Keratinocyte (primary cell): Measurements from ENCODE around the gene MAPK14. TPM values are rescaled to one million over a fixed set of nuclear protein-coding genes. Genes with fewer than 3 reads are reported as not detected.

ENCODE experiments used
- DNase-seq: peaks from one replicate; pipeline ENCODE4 v3.0.0-alpha.2; 2011; ENCODE audit warnings: low read depth, missing footprints, low spot score
- FAIRE-seq: peaks from 2 replicates; lab custom pipeline; 2011; peaks lifted over from hg19 to GRCh38; lab: Jason Lieb, UNC
- H2AFZ ChIP-seq: 2 replicates; pipeline ENCODE4 v1.6.0; 2012; ENCODE audit warnings: low read length, control low read depth, inconsistent platforms; ENCODE audit not compliant: control insufficient read depth
- H3K27ac ChIP-seq: 2 replicates; pipeline ENCODE4 v1.5.1; 2011; ENCODE audit warnings: low read length; ENCODE audit not compliant: control insufficient read depth, insufficient read depth
- H3K27me3 ChIP-seq: 3 replicates; pipeline ENCODE4 v1.6.0; 2011; ENCODE audit warnings: low read length; ENCODE audit not compliant: control insufficient read depth, insufficient read depth; ENCODE audit errors: extremely low read depth
- H3K36me3 ChIP-seq, 2 experiments: 2 replicates in 1 of 2; 3 replicates in 1 of 2; pipeline ENCODE4 v1.5.1; 2011; ENCODE audit warnings: low read length in 2 of 2, mild to moderate bottlenecking in 1 of 2; ENCODE audit not compliant: control insufficient read depth in 2 of 2, insufficient read depth in 2 of 2; ENCODE audit errors: extremely low read depth in 1 of 2
- H3K4me1 ChIP-seq: 3 replicates; pipeline ENCODE4 v1.5.1; 2011; ENCODE audit warnings: low read length; ENCODE audit not compliant: control insufficient read depth, insufficient read depth; ENCODE audit errors: extremely low read depth
- H3K4me2 ChIP-seq: 3 replicates; pipeline ENCODE4 v1.6.0; 2011; ENCODE audit warnings: low read depth, low read length; ENCODE audit not compliant: control insufficient read depth, insufficient read depth; ENCODE audit errors: extremely low read depth
- H3K4me3 ChIP-seq, 3 experiments: fragments of 200-600 bp in 1 of 3; sonication (generic) in 1 of 3; 2 replicates in 2 of 3; 3 replicates in 1 of 3; pipeline ENCODE4 v1.5.1; 2011 to 2016; ENCODE audit warnings: low read length in 3 of 3, mild to moderate bottlenecking in 3 of 3, control low read depth in 2 of 3, inconsistent platforms in 1 of 3, low read depth in 1 of 3, mixed read lengths in 1 of 3, mixed run types in 1 of 3, moderate library complexity in 1 of 3; ENCODE audit not compliant: control insufficient read depth in 2 of 3, insufficient read depth in 2 of 3; ENCODE audit errors: extremely low read depth in 1 of 3
- H3K79me2 ChIP-seq: 2 replicates; pipeline ENCODE4 v1.6.0; 2012; ENCODE audit warnings: low read length; ENCODE audit not compliant: control insufficient read depth, insufficient read depth
- H3K9ac ChIP-seq: 3 replicates; pipeline ENCODE4 v1.6.0; 2011; ENCODE audit warnings: low read length; ENCODE audit not compliant: control insufficient read depth, insufficient read depth; ENCODE audit errors: extremely low read depth
- H3K9me1 ChIP-seq: 3 replicates; pipeline ENCODE4 v1.6.0; 2011; ENCODE audit warnings: low read length; ENCODE audit not compliant: control insufficient read depth, insufficient read depth; ENCODE audit errors: extremely low read depth
- H3K9me3 ChIP-seq: 2 replicates; pipeline ENCODE4 v1.5.1; 2012; ENCODE audit warnings: low read depth, low read length; ENCODE audit not compliant: control insufficient read depth
- H4K20me1 ChIP-seq: 3 replicates; pipeline ENCODE4 v1.6.0; 2011; ENCODE audit warnings: low read length; ENCODE audit not compliant: control insufficient read depth, insufficient read depth; ENCODE audit errors: extremely low read depth
- CTCF ChIP-seq, 3 experiments: IDR thresholded peaks in 1 of 3; conservative IDR thresholded peaks in 1 of 3; optimal IDR thresholded peaks in 1 of 3; 2 replicates in 2 of 3; 3 replicates in 1 of 3; pipeline versions ENCODE3 to v1.5.1; 2011; ENCODE audit warnings: low read length in 3 of 3, mild to moderate bottlenecking in 3 of 3, moderate library complexity in 2 of 3, control low read depth in 1 of 3, inconsistent platforms in 1 of 3; ENCODE audit not compliant: insufficient read depth in 2 of 3; ENCODE audit errors: extremely low read depth in 1 of 3
- EZH2 ChIP-seq: IDR thresholded peaks from one replicate; pipeline ENCODE4 v1.6.1; 2012; ENCODE audit warnings: inconsistent platforms, mild to moderate bottlenecking, low read length, moderate library complexity
- dilution Hi-C: fragments of 300-500 bp; cut with MboI; formaldehyde crosslinking; loops from one replicate; pipeline ENCODE4 v1.7.0; 2020; ENCODE audit warnings: low sequenced_read_pairs; ENCODE audit not compliant: extremely low pct_ligation_motif_present
- polyA plus RNA-seq, 5 experiments: library from polyadenylated mRNA; depleted of rRNA in 3 of 5; stranded (reverse) in 3 of 5; stranded (forward) in 1 of 5; unstranded in 1 of 5; fragments of >200 nt; gene quantifications; 1 replicate in 1 of 5; 2 replicates in 3 of 5; 3 replicates in 1 of 5; pipeline versions ENCODE4 v1.2.1 to v1.2.3, GENCODE V29; 2011 to 2012; ENCODE audit warnings: missing spikeins in 2 of 5, low read depth in 1 of 5, low replicate concordance in 1 of 5

Gene MAPK14
- polyA plus RNA-seq, 1 donor (not counting 4 experiments of a cell fraction or from before 2014, with no cell fraction given) = 52.4 TPM

- dilution Hi-C loops = no loop called here
- H3K4me1 ChIP-seq = peaks cover 18% of the 10 kb centered on the region
- H3K79me2 ChIP-seq = no peaks in the 10 kb centered on the region
Measured at GRCh38 chr6:36124881-36125280, 97.3 kb downstream of the MAPK14 start.

GRCh38 chr6:36125575-36125974 is 98.0 kb downstream of the MAPK14 start:
- Histone ChIP-seq H2AFZ (no peak overlapping the region), H3K36me3 (no peaks in the 10 kb centered on the region), H3K27me3 (no peaks in the 10 kb centered on the region), H3K9me1 (no peaks in the 10 kb centered on the region), H3K4me3 (no peak overlapping the region), H3K27ac (no peak overlapping the region), H3K79me2 (no peaks in the 10 kb centered on the region), H3K4me2 (no peak overlapping the region), H3K9ac (no peak overlapping the region), H3K4me1 (peaks cover 18% of the 10 kb centered on the region), H4K20me1 (no peaks in the 10 kb centered on the region), H3K9me3 (no peaks in the 10 kb centered on the region)
- FAIRE-seq (no peak), DNase-seq (no peak)
- TF ChIP-seq CTCF (optimal IDR thresholded peaks at IDR 0.05 in 1 of 3, IDR thresholded peaks at IDR 0.05 in 1 of 3, conservative IDR thresholded peaks at IDR 0.05 in 1 of 3; ENCODE audit: extremely low read depth in 1 of 3, insufficient read depth in 2 of 3, low read length in 3 of 3) (no peak), EZH2 (no peak)
- dilution Hi-C loops = no loop called here

More at GRCh38 chr6:36124881-36125280, 97.3 kb downstream of the MAPK14 start:
- no peak for TF ChIP-seq EZH2
- TF ChIP-seq CTCF (optimal IDR thresholded peaks at IDR 0.05 in 1 of 3, IDR thresholded peaks at IDR 0.05 in 1 of 3, conservative IDR thresholded peaks at IDR 0.05 in 1 of 3; ENCODE audit: extremely low read depth in 1 of 3, insufficient read depth in 2 of 3, low read length in 3 of 3) = no peak
- no peaks in the 10 kb centered on the region for H4K20me1 ChIP-seq
- no peak overlapping the region for H3K27ac ChIP-seq
- H3K27me3 ChIP-seq = no peaks in the 10 kb centered on the region
- no peak overlapping the region for H2AFZ ChIP-seq
- H3K4me3 ChIP-seq = no peak overlapping the region
- H3K9ac ChIP-seq = no peak overlapping the region
- H3K36me3 ChIP-seq = no peaks in the 10 kb centered on the region
- H3K4me2 ChIP-seq = no peak overlapping the region
- DNase-seq (no peak), FAIRE-seq (no peak)
- H3K9me3 ChIP-seq = no peaks in the 10 kb centered on the region
- H3K9me1 ChIP-seq = no peaks in the 10 kb centered on the region
